Retinal pigment epithelial cell (primary cell): ENCODE data around the gene EEF1AKMT3.
A peak's percentile ranks its signal among the peaks of the same experiment; 100 is the strongest.

Source experiments
- DNase-seq: peaks from one replicate; pipeline ENCODE4 v3.0.0-alpha.2; 2010; ENCODE audit warnings: low read depth
- H3K4me3 ChIP-seq: 2 replicates; pipeline ENCODE4 v1.5.1; 2011; ENCODE audit warnings: mild to moderate bottlenecking, low read length, control low read depth, moderate library complexity
- TF ChIP-seq, protein P1 (sequence below): conservative IDR thresholded peaks from 2 replicates; pipeline ENCODE4 v1.5.1; 2011; ENCODE audit warnings: low read depth, low read length, control low read depth, inconsistent platforms

Gene EEF1AKMT3

GRCh38 chr12:57757771-57758170 lies 14.6 kb upstream of the EEF1AKMT3 start:
- TF ChIP-seq, protein P1, sequence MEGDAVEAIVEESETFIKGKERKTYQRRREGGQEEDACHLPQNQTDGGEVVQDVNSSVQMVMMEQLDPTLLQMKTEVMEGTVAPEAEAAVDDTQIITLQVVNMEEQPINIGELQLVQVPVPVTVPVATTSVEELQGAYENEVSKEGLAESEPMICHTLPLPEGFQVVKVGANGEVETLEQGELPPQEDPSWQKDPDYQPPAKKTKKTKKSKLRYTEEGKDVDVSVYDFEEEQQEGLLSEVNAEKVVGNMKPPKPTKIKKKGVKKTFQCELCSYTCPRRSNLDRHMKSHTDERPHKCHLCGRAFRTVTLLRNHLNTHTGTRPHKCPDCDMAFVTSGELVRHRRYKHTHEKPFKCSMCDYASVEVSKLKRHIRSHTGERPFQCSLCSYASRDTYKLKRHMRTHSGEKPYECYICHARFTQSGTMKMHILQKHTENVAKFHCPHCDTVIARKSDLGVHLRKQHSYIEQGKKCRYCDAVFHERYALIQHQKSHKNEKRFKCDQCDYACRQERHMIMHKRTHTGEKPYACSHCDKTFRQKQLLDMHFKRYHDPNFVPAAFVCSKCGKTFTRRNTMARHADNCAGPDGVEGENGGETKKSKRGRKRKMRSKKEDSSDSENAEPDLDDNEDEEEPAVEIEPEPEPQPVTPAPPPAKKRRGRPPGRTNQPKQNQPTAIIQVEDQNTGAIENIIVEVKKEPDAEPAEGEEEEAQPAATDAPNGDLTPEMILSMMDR: no peak
- no peak for DNase-seq
- H3K4me3 ChIP-seq: no peak overlapping the region

DNA sequence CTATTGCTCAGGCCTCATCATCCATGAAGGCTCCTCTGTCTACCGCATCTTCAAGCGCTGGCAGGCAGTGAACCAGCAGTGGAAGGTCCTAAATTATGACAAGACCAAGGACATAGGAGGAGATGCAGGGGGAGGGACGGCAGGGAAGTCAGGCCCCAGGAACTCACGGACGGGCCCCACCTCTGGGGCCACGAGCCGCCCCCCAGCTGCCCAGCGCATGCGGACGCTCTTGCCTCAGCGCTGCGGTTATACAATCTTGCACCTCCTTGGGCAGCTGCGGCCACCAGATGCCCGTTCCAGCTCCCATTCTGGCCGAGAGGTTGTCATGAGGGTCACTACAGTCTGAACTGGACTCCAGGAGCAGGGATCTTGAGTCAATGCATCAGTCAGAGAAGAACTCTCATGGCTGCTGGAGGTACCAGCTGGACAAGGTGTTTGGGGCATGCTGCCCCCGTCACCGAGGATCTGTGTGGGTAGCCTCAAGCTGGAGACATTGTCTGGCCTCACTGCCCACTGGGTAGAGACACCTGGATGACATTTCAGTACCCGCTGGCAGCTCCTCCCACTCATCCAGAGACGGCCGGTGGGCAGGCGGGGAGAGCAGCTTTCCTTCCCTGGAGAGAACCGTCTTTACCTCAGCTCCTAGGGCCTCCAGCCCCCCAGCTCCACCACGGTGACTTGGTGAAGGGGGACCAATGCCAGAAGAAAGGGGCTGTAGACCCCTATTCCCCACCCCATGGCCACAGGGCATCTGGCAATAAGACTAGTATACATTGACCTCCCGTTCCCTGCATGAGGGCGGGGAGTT lies 13.7 kb upstream of the EEF1AKMT3 start:
- no peak for DNase-seq
- no peak overlapping the region for H3K4me3 ChIP-seq
- TF ChIP-seq, protein P1: no peak

- TF ChIP-seq, protein P1: peak; percentile 68
- no peak overlapping the region for H3K4me3 ChIP-seq
- no peak for DNase-seq
Measured at GRCh38 chr12:57759360-57759980, 12.9 kb upstream of the EEF1AKMT3 start.

GRCh38 chr12:57760347-57760982 lies 11.9 kb upstream of the EEF1AKMT3 start:
- TF ChIP-seq, protein P1: no peak

GRCh38 chr12:57761391-57761998 lies 10.9 kb upstream of the EEF1AKMT3 start:
- DNase-seq: no peak
- H3K4me3 ChIP-seq: no peak overlapping the region
- TF ChIP-seq, protein P1: no peak

More at GRCh38 chr12:57760347-57760982, 11.9 kb upstream of the EEF1AKMT3 start:
- no peak overlapping the region for H3K4me3 ChIP-seq
- DNase-seq: no peak

GRCh38 chr12:57762463-57762862 lies 10.0 kb upstream of the EEF1AKMT3 start:
- no peak for DNase-seq
- TF ChIP-seq, protein P1: no peak
- no peak overlapping the region for H3K4me3 ChIP-seq
